SU-DHL-6 (cell line): ENCODE data around the gene AKR1C3.

ENCODE experiments used
- CTCF ChIP-seq: fragments of 200-600 bp; sonication (generic); IDR thresholded peaks from one replicate; pipeline ENCODE4 v1.5.1; 2017; ENCODE audit warnings: antibody characterized with exemption, mild to moderate bottlenecking, low read length, moderate library complexity; ENCODE audit not compliant: insufficient read depth, poor library complexity, severe bottlenecking
- EZH2phosphoT487 ChIP-seq: fragments of 200-600 bp; sonication (generic), shearing (Covaris generic); conservative IDR thresholded peaks from 2 replicates; pipeline ENCODE4 v1.6.1; 2018; ENCODE audit warnings: mild to moderate bottlenecking, antibody characterized with exemption, low read length, moderate library complexity, mixed read lengths

- TF ChIP-seq CTCF (no peak), EZH2phosphoT487 (no peak)
Observed at GRCh38 chr10:5071411-5072198, 22.6 kb upstream of the AKR1C3 start.
